Nephron (organoid): Measurements from ENCODE around the gene TTLL11.
"Not testable (repeated sequence)": the region's sequence is repeated elsewhere in the genome, so short reads cannot be mapped to it uniquely, and the experiment has no call there.

ENCODE experiments used
- H3K27ac Mint-ChIP-seq, 3 experiments: 2 replicates each; pipeline ENCODE4 v1.8.0; 2020; ENCODE audit warnings: mixed read lengths in 3 of 3, mild to moderate bottlenecking in 2 of 3, moderate library complexity in 1 of 3
- H3K27me3 Mint-ChIP-seq: 2 replicates; pipeline ENCODE4 v1.8.0; 2021; ENCODE audit warnings: low read depth, mild to moderate bottlenecking, moderate library complexity, mixed read lengths
- H3K36me3 Mint-ChIP-seq: 2 replicates; pipeline ENCODE4 v1.8.0; 2020; ENCODE audit warnings: low read depth, mixed read lengths
- H3K4me1 Mint-ChIP-seq: 2 replicates; pipeline ENCODE4 v1.8.0; 2020; ENCODE audit warnings: mixed read lengths
- H3K4me3 Mint-ChIP-seq, 3 experiments: 2 replicates each; pipeline ENCODE4 v1.8.0; 2020; ENCODE audit warnings: mild to moderate bottlenecking in 3 of 3, mixed read lengths in 3 of 3, moderate library complexity in 2 of 3
- H3K9me3 Mint-ChIP-seq: 2 replicates; pipeline ENCODE4 v1.8.0; 2020; ENCODE audit warnings: mixed read lengths
- CTCF ChIP-seq, 3 experiments: fragments of 200-600 bp; sonication (generic); IDR thresholded peaks; one replicate each; pipeline ENCODE4 v1.5.0; 2021; ENCODE audit warnings: antibody characterized with exemption in 3 of 3; ENCODE audit not compliant: unreplicated experiment in 3 of 3

The TTLL11 gene

GRCh38 chr9:121895818-121896544, 197.1 kb downstream of the TTLL11 start:
- Mint-ChIP-seq H3K36me3 (peaks cover 3% of the 10 kb centered on the region), H3K27ac (no peak overlapping the region), H3K27me3 (no peaks in the 10 kb centered on the region), H3K4me3 (no peak overlapping the region), H3K4me1 (peaks cover 6% of the 10 kb centered on the region), H3K9me3 (peaks cover 6% of the 10 kb centered on the region)
- TF ChIP-seq CTCF (IDR thresholded peaks at IDR 0.05; ENCODE audit: unreplicated experiment in 3 of 3): no peak

- TF ChIP-seq CTCF (IDR thresholded peaks at IDR 0.05; ENCODE audit: unreplicated experiment in 3 of 3): no peak
- no peak overlapping the region for H3K4me3 Mint-ChIP-seq
- no peak overlapping the region for H3K27ac Mint-ChIP-seq
- H3K36me3 Mint-ChIP-seq: peaks cover under 1% of the 10 kb centered on the region
- H3K4me1 Mint-ChIP-seq: peaks cover 12% of the 10 kb centered on the region
- H3K9me3 Mint-ChIP-seq: peaks cover 3% of the 10 kb centered on the region
- H3K27me3 Mint-ChIP-seq: no peaks in the 10 kb centered on the region
These were observed 197.8 kb downstream of the TTLL11 start for GRCh38 chr9:121895358-121895757.

GRCh38 chr9:121894380-121894779, 198.7 kb downstream of the TTLL11 start:
- H3K4me3 Mint-ChIP-seq, H3K9me3 Mint-ChIP-seq, H3K27ac Mint-ChIP-seq, H3K36me3 Mint-ChIP-seq, H3K27me3 Mint-ChIP-seq: not testable (repeated sequence)
- peaks cover 21% of the 10 kb centered on the region for H3K4me1 Mint-ChIP-seq

GRCh38 chr9:121893786-121894185, 199.3 kb downstream of the TTLL11 start:
- Mint-ChIP-seq H3K36me3 (no peaks in the 10 kb centered on the region), H3K4me1 (peaks cover 27% of the 10 kb centered on the region), H3K9me3 (no peaks in the 10 kb centered on the region), H3K27ac (no peak overlapping the region), H3K27me3 (no peaks in the 10 kb centered on the region), H3K4me3 (no peak overlapping the region)
- TF ChIP-seq CTCF (IDR thresholded peaks at IDR 0.05; ENCODE audit: unreplicated experiment in 3 of 3): no peak

GRCh38 chr9:121892706-121893105, 200.4 kb downstream of the TTLL11 start:
- Mint-ChIP-seq H3K36me3 (no peaks in the 10 kb centered on the region), H3K4me1 (peaks cover 37% of the 10 kb centered on the region), H3K27ac (no peak overlapping the region), H3K27me3 (no peaks in the 10 kb centered on the region), H3K9me3 (no peaks in the 10 kb centered on the region), H3K4me3 (no peak overlapping the region)
- TF ChIP-seq CTCF (IDR thresholded peaks at IDR 0.05; ENCODE audit: unreplicated experiment in 3 of 3): no peak

- Mint-ChIP-seq H3K9me3 (no peaks in the 10 kb centered on the region), H3K27ac (peak overlapping the region; percentile 7 to 56 (median 45)), H3K4me1 (peaks cover 54% of the 10 kb centered on the region), H3K27me3 (no peaks in the 10 kb centered on the region), H3K36me3 (no peaks in the 10 kb centered on the region), H3K4me3 (no peak overlapping the region)
- TF ChIP-seq CTCF (IDR thresholded peaks at IDR 0.05; ENCODE audit: unreplicated experiment in 3 of 3): no peak
These were observed 202.4 kb downstream of the TTLL11 start for GRCh38 chr9:121890746-121891145.
